H1 (cell line): ENCODE data around the gene ANKRD2. TPM values are rescaled to one million over a fixed set of nuclear protein-coding genes. Genes with fewer than 3 reads are reported as not detected.

ENCODE experiments used
- CTCF ChIA-PET: fragments of 300-600 bp; sonication (Branson Sonifier 250); formaldehyde crosslinking; loops from one replicate; lab custom pipeline; 2021; ENCODE audit not compliant: partially characterized antibody; lab: Charles Lee
- POLR2A ChIA-PET: fragments of 300-600 bp; sonication (Branson Sonifier 250); formaldehyde crosslinking; loops from one replicate; lab custom pipeline; 2021; ENCODE audit warnings: inconsistent platforms; ENCODE audit not compliant: partially characterized antibody; lab: Charles Lee
- DNase-seq, 2 experiments: peaks; one replicate each; pipeline versions ENCODE4 v3.0.0 to v3.0.0-alpha.2; 2010 to 2022; ENCODE audit warnings: low spot score in 2 of 2, low read depth in 1 of 2, mixed read lengths in 1 of 2
- FAIRE-seq: peaks from 2 replicates; lab custom pipeline; 2011; peaks lifted over from hg19 to GRCh38; lab: Jason Lieb, UNC
- H2AFZ ChIP-seq: 2 replicates; pipeline ENCODE4 v1.8.1; 2012; ENCODE audit warnings: low read length, inconsistent platforms
- H2AK5ac ChIP-seq: 2 replicates; pipeline ENCODE4 v1.6.1; 2013; ENCODE audit warnings: low read depth, low read length
- H2BK120ac ChIP-seq: replicated peaks from 2 replicates; pipeline ENCODE3; 2013; ENCODE audit warnings: low read depth, low read length, inconsistent platforms
- H2BK12ac ChIP-seq: 2 replicates; pipeline ENCODE4 v1.6.1; 2013; ENCODE audit warnings: low read depth, low read length
- H2BK15ac ChIP-seq: 2 replicates; pipeline ENCODE4 v1.6.1; 2013; ENCODE audit warnings: low read length
- H2BK20ac ChIP-seq: 2 replicates; pipeline ENCODE4 v1.6.1; 2013; ENCODE audit warnings: low read length
- H2BK5ac ChIP-seq: 2 replicates; pipeline ENCODE4 v1.6.1; 2013; ENCODE audit warnings: low read depth, low read length
- H3K14ac ChIP-seq: 2 replicates; pipeline ENCODE4 v1.6.1; 2013; ENCODE audit warnings: inconsistent platforms; ENCODE audit not compliant: insufficient read length
- H3K18ac ChIP-seq: 2 replicates; pipeline ENCODE4 v1.6.1; 2013; ENCODE audit warnings: low read length; ENCODE audit errors: extremely low read depth
- H3K23ac ChIP-seq: 2 replicates; pipeline ENCODE4 v1.6.1; 2013; ENCODE audit warnings: inconsistent platforms; ENCODE audit not compliant: insufficient read length
- H3K23me2 ChIP-seq: 2 replicates; pipeline ENCODE4 v1.6.1; 2013; ENCODE audit warnings: low read depth, low read length
- H3K27ac ChIP-seq: 2 replicates; pipeline ENCODE4 v1.6.1; 2011; ENCODE audit warnings: low read depth, low read length, inconsistent platforms
- H3K27me3 ChIP-seq, 4 experiments: replicated peaks in 1 of 4; 1 replicate in 1 of 4; 2 replicates in 3 of 4; pipeline versions ENCODE4 v1.6.1 to v1.8.1; 2011 to 2013; ENCODE audit warnings: low read length in 3 of 4, mild to moderate bottlenecking in 3 of 4, inconsistent platforms in 2 of 4, mixed read lengths in 2 of 4, moderate library complexity in 1 of 4; ENCODE audit not compliant: control insufficient read depth in 3 of 4, insufficient read depth in 3 of 4; ENCODE audit errors: extremely low read depth in 1 of 4
- H3K36me3 ChIP-seq, 4 experiments: 2 replicates each; pipeline versions ENCODE4 v1.6.1 to v1.8.1; 2011 to 2013; ENCODE audit warnings: mild to moderate bottlenecking in 4 of 4, low read length in 3 of 4, moderate library complexity in 2 of 4, control low read depth in 1 of 4, inconsistent platforms in 1 of 4; ENCODE audit not compliant: insufficient read depth in 4 of 4, control insufficient read depth in 2 of 4
- H3K4ac ChIP-seq: replicated peaks from 2 replicates; pipeline ENCODE3; 2013; ENCODE audit warnings: low read length, low read depth, mixed read lengths, inconsistent platforms; ENCODE audit not compliant: insufficient read length
- H3K4me1 ChIP-seq, 4 experiments: replicated peaks in 1 of 4; 1 replicate in 1 of 4; 2 replicates in 3 of 4; pipeline versions ENCODE4 v1.6.1 to v1.8.1; 2011 to 2013; ENCODE audit warnings: low read length in 3 of 4, inconsistent platforms in 2 of 4, mixed read lengths in 1 of 4; ENCODE audit not compliant: insufficient read depth in 4 of 4, control insufficient read depth in 3 of 4
- H3K4me2 ChIP-seq, 2 experiments: 2 replicates each; pipeline versions ENCODE4 v1.6.1 to v1.8.1; 2011 to 2013; ENCODE audit warnings: low read depth in 2 of 2, low read length in 2 of 2, control low read depth in 1 of 2, inconsistent platforms in 1 of 2, mild to moderate bottlenecking in 1 of 2; ENCODE audit not compliant: insufficient read depth in 1 of 2
- H3K4me3 ChIP-seq, 4 experiments: fragments of 200-600, 300-600 bp in 1 of 4; sonication (generic), shearing (Covaris generic), sonication (Bioruptor Twin) in 1 of 4; 2 replicates each; pipeline versions ENCODE4 v1.5.1 to v1.8.1; 2011 to 2016; ENCODE audit warnings: low read length in 4 of 4, low read depth in 3 of 4, control low read depth in 2 of 4, inconsistent platforms in 2 of 4, mild to moderate bottlenecking in 2 of 4, mixed read lengths in 1 of 4, moderate library complexity in 1 of 4; ENCODE audit not compliant: insufficient read depth in 2 of 4; ENCODE audit errors: extremely low read depth in 1 of 4
- H3K56ac ChIP-seq: replicated peaks from 2 replicates; pipeline ENCODE3; 2013; ENCODE audit warnings: low read depth, mild to moderate bottlenecking, mixed read lengths, low read length, inconsistent platforms; ENCODE audit not compliant: insufficient read length
- H3K79me1 ChIP-seq: 2 replicates; pipeline ENCODE4 v1.6.1; 2013; ENCODE audit warnings: low read depth, low read length, control low read depth
- H3K79me2 ChIP-seq, 2 experiments: 2 replicates each; pipeline versions ENCODE4 v1.6.1 to v1.8.1; 2012 to 2013; ENCODE audit warnings: low read length in 2 of 2, mild to moderate bottlenecking in 2 of 2, inconsistent platforms in 1 of 2; ENCODE audit not compliant: insufficient read depth in 2 of 2, control insufficient read depth in 1 of 2
- H3K9ac ChIP-seq, 4 experiments: replicated peaks in 1 of 4; 1 replicate in 1 of 4; 2 replicates in 3 of 4; pipeline versions ENCODE4 v1.6.1 to v1.8.1; 2011 to 2013; ENCODE audit warnings: low read depth in 3 of 4, low read length in 3 of 4, control low read depth in 2 of 4, mild to moderate bottlenecking in 2 of 4, moderate library complexity in 2 of 4, inconsistent platforms in 1 of 4; ENCODE audit errors: extremely low read depth in 1 of 4
- H3K9me3 ChIP-seq, 2 experiments: 2 replicates each; pipeline versions ENCODE4 v1.6.1 to v1.8.1; 2012 to 2013; ENCODE audit warnings: mild to moderate bottlenecking in 2 of 2, moderate library complexity in 2 of 2, control low read depth in 1 of 2, inconsistent platforms in 1 of 2, low read depth in 1 of 2, low read length in 1 of 2, mixed read lengths in 1 of 2; ENCODE audit not compliant: insufficient read depth in 2 of 2
- H4K20me1 ChIP-seq, 2 experiments: replicated peaks in 1 of 2; 2 replicates each; pipeline versions ENCODE3 to v1.8.1; 2011 to 2013; ENCODE audit warnings: inconsistent platforms in 2 of 2, low read length in 2 of 2, mild to moderate bottlenecking in 1 of 2; ENCODE audit not compliant: insufficient read depth in 2 of 2, control insufficient read depth in 1 of 2
- H4K5ac ChIP-seq: 2 replicates; pipeline ENCODE4 v1.6.1; 2013; ENCODE audit warnings: low read length, low read depth, mixed read lengths, inconsistent platforms; ENCODE audit not compliant: insufficient read length
- H4K8ac ChIP-seq: 2 replicates; pipeline ENCODE4 v1.8.0; 2013; ENCODE audit warnings: mild to moderate bottlenecking, moderate library complexity, low read length, inconsistent platforms; ENCODE audit not compliant: insufficient read depth; ENCODE audit errors: extremely low read depth
- H4K91ac ChIP-seq: replicated peaks from 2 replicates; pipeline ENCODE3; 2013; ENCODE audit warnings: low read length, mixed read lengths, inconsistent platforms; ENCODE audit not compliant: insufficient read length
- BACH1 ChIP-seq: IDR thresholded peaks from 2 replicates; pipeline ENCODE4 v1.6.1; 2012; ENCODE audit warnings: low read length, improper control_type of control experiment
- E2F6 ChIP-seq: IDR thresholded peaks from 2 replicates; pipeline ENCODE4 v1.6.1; 2012; ENCODE audit warnings: inconsistent platforms
- HDAC6 ChIP-seq: IDR thresholded peaks from one replicate; pipeline ENCODE4 v1.7.1; 2012; ENCODE audit warnings: low read depth, mild to moderate bottlenecking, inconsistent platforms, low read length, moderate library complexity
- KDM5A ChIP-seq: fragments of 200-600 bp; IDR thresholded peaks from 2 replicates; pipeline ENCODE4 v1.7.1; 2012; ENCODE audit warnings: mild to moderate bottlenecking, low read length, inconsistent platforms, mixed read lengths
- NANOG ChIP-seq: IDR thresholded peaks from 2 replicates; pipeline ENCODE4 v1.6.1; 2011; ENCODE audit warnings: low read length, low read depth, mild to moderate bottlenecking, inconsistent platforms; ENCODE audit not compliant: insufficient read depth, poor library complexity, severe bottlenecking
- NRF1 ChIP-seq: IDR thresholded peaks from 2 replicates; pipeline ENCODE4 v1.6.1; 2011; ENCODE audit warnings: mild to moderate bottlenecking, low read depth, low read length, improper control_type of control experiment
- SIN3A ChIP-seq, 2 experiments: IDR thresholded peaks in 1 of 2; conservative IDR thresholded peaks in 1 of 2; 2 replicates each; pipeline ENCODE4 v1.6.1; 2011 to 2012; ENCODE audit warnings: low read length in 2 of 2, improper control_type of control experiment in 1 of 2, low read depth in 1 of 2, mild to moderate bottlenecking in 1 of 2
- TAF7 ChIP-seq: optimal IDR thresholded peaks from 2 replicates; pipeline ENCODE3; 2011; ENCODE audit warnings: low read depth, mild to moderate bottlenecking, inconsistent platforms, low read length, moderate library complexity, borderline replicate concordance
- WGBS, 2 experiments: shearing (Covaris generic) in 1 of 2; methylation state at CpG; one replicate each; pipeline versions ENCODE4 v1.1.6 to v1.1.7; 2013 to 2015; ENCODE audit warnings: low lambda C conversion rate in 2 of 2, mixed read lengths in 2 of 2, inconsistent platforms in 1 of 2, low coverage in 1 of 2, missing lambda C conversion rate in 1 of 2; ENCODE audit not compliant: insufficient replicate concordance in 2 of 2, insufficient coverage in 1 of 2, insufficient read length in 1 of 2; ENCODE audit errors: extremely low coverage in 1 of 2, missing lambda C conversion rate in 1 of 2; 5-methylcytosine and 5-hydroxymethylcytosine counted together
- long read RNA-seq, 2 experiments: library from RNA in 1 of 2; library from capped mRNA in 1 of 2; stranded (forward); transcript quantifications; one replicate each; pipeline ENCODE4 v2.0.0, GENCODE V29; 2021; ENCODE audit warnings: inconsistent platforms in 1 of 2
- polyA minus RNA-seq, 3 experiments: library from RNA; depleted of rRNA, polyadenylated mRNA; stranded (reverse); fragments of >200 nt; gene quantifications; 1 replicate in 2 of 3; 2 replicates in 1 of 3; pipeline ENCODE4 v1.2.3, GENCODE V29; 2011
- polyA plus RNA-seq, 7 experiments: library from polyadenylated mRNA; depleted of rRNA in 3 of 7; stranded (reverse) in 5 of 7; unstranded in 2 of 7; fragments of >200 nt in 5 of 7; fragments of 200-250 nt in 2 of 7; gene quantifications; 1 replicate in 5 of 7; 2 replicates in 1 of 7; 4 replicates in 1 of 7; pipeline versions ENCODE4 v1.2.1 to v1.2.3, GENCODE V29; 2011 to 2013; ENCODE audit warnings: missing spikeins in 2 of 7, mixed read lengths in 2 of 7
- total RNA-seq: library from RNA; stranded (reverse); fragmentation: NEBNext Ultra II Directional; extraction: Animal tissue kit (Norgen Biotek cat#: 25700); gene quantifications from 2 replicates; pipeline ENCODE4 v1.2.1, GENCODE V29; 2021

ANKRD2 gene
- total RNA-seq (not detected in 2 replicates), polyA plus RNA-seq (2011; rRNA removed) (not detected in 2 replicates), polyA minus RNA-seq (2011; rRNA and poly(A)+ RNA removed) (not detected in 2 replicates)
- not detected for polyA plus RNA-seq (2011; cell fraction: cytosol; rRNA removed)
- polyA plus RNA-seq (2011; cell fraction: nucleus; rRNA removed), result not detected
- polyA plus RNA-seq (2012, experiment 1 of 2), result not detected in 4 replicates
- not detected for polyA plus RNA-seq (2012, experiment 2 of 2)
- polyA plus RNA-seq (2013, experiment 1 of 2), result not detected
- not detected for polyA plus RNA-seq (2013, experiment 2 of 2)
- polyA minus RNA-seq (2011; cell fraction: cytosol; rRNA and poly(A)+ RNA removed), result not detected
- not detected for polyA minus RNA-seq (2011; cell fraction: nucleus; rRNA and poly(A)+ RNA removed)
- long read RNA-seq, experiment 1, result 0 reads
- long read RNA-seq, experiment 2, result 0 reads

GRCh38 chr10:97572214-97572989 lies at the start of gene ANKRD2:
ANKRD2 (plus strand) TSS chr10:97572779; CDS start chr10:97572789, 10 bp downstream.
- 87% methylated on average over 16 of the region's 16 CpGs; no CpG with 5 or more reads in 1 of the 2 experiments for WGBS, 2 experiments
- Histone ChIP-seq H3K23ac (no peak within 1 kb of the TSS), H3K4me3 (no peak within 1 kb of the TSS), H3K79me2 (no peaks in the 10 kb centered on the region), H3K23me2 (no peaks in the 10 kb centered on the region), H3K56ac (no peak within 1 kb of the TSS), H3K27me3 (no peaks in the 10 kb centered on the region), H3K18ac (no peak within 1 kb of the TSS), H3K14ac (no peak within 1 kb of the TSS), H3K4me2 (no peak within 1 kb of the TSS), H4K20me1 (peaks cover 0 to 2% of the 10 kb centered on the region in 2 experiments), H3K9me3 (no peaks in the 10 kb centered on the region), H2BK12ac (no peak within 1 kb of the TSS), H2AFZ (no peak within 1 kb of the TSS), H3K9ac (no peak within 1 kb of the TSS), H2AK5ac (no peak within 1 kb of the TSS), H3K79me1 (no peaks in the 10 kb centered on the region), H3K36me3 (peaks cover 0 to 14% (median 2%) of the 10 kb centered on the region in 4 experiments; a peak in 4 of 8 replicates), H3K4me1 (peaks cover 2 to 6% (median 4%) of the 10 kb centered on the region in 4 experiments; a peak in 3 of 7 replicates), H2BK120ac (no peak within 1 kb of the TSS), H4K8ac (peak within 1 kb of the TSS; percentile 45; the same call in 1 of the 2 replicates), H3K27ac (no peak within 1 kb of the TSS), H4K91ac (no peak within 1 kb of the TSS), H4K5ac (no peak within 1 kb of the TSS), H3K4ac (no peak within 1 kb of the TSS), H2BK20ac (no peak within 1 kb of the TSS), H2BK15ac (no peak within 1 kb of the TSS), H2BK5ac (peak within 1 kb of the TSS; percentile 44; the same call in 1 of the 2 replicates)
- peak; percentile 59 to 85 for DNase-seq
- FAIRE-seq, result peak; percentile 94
- POLR2A ChIA-PET, result interaction anchor here (1.4 to 1.7 kb wide), 3 partner anchors 9 to 38 kb away, joined by 3 to 8 read pairs (median 7); no protein-coding TSS in a partner anchor
- CTCF ChIA-PET, result interaction anchor here (0.5 to 12.9 kb wide), 39 partner anchors 11 to 266 kb away, joined by 3 to 169 read pairs (median 5); partner anchors contain the start of genes C10orf62, HOGA1 and PI4K2A
- TF ChIP-seq SIN3A (conservative IDR thresholded peaks at IDR 0.05 in 1 of 2, IDR thresholded peaks at IDR 0.05 in 1 of 2; ENCODE audit: low read depth in 1 of 2, low read length in 2 of 2) (0 out of 4 replicates have a peak, but pooled peaks of 1 of the 2 experiments have one; percentile 41), NRF1 (no peak), BACH1 (no peak), NANOG (no peak), KDM5A (no peak), TAF7 (no peak), HDAC6 (no peak), E2F6 (no peak)
